Kasumi-1 (cell line): Measurements from ENCODE around the gene CTBP1.
"Not testable (repeated sequence)": the region's sequence is repeated elsewhere in the genome, so short reads cannot be mapped to it uniquely, and the experiment has no call there.

Experiments
- DNase-seq, 2 experiments: peaks; one replicate each; lab custom pipeline; 2025; lab: John Stamatoyannopoulos, UW

Gene CTBP1

GRCh38 chr4:1237981-1238675 lies 10.8 kb downstream of the CTBP1 start:
- DNase-seq = no peak

- DNase-seq = not testable (repeated sequence)
Measured at GRCh38 chr4:1237261-1237660, 11.7 kb downstream of the CTBP1 start.

- not testable (repeated sequence) for DNase-seq
Measured at GRCh38 chr4:1236836-1237235, 12.1 kb downstream of the CTBP1 start.

- DNase-seq = no peak
Measured at GRCh38 chr4:1236103-1236641, 12.8 kb downstream of the CTBP1 start.

GRCh38 chr4:1235381-1236102 lies 13.4 kb downstream of the CTBP1 start:
- no peak for DNase-seq

- DNase-seq = no peak
Measured at GRCh38 chr4:1234811-1235292, 14.1 kb downstream of the CTBP1 start.

- DNase-seq = no peak
Measured at GRCh38 chr4:1234309-1234695, 14.6 kb downstream of the CTBP1 start.

GRCh38 chr4:1233641-1234308 lies 15.2 kb downstream of the CTBP1 start:
- no peak for DNase-seq

GRCh38 chr4:1232661-1233621 lies 16.0 kb downstream of the CTBP1 start:
- no peak for DNase-seq

GRCh38 chr4:1231637-1232360 lies 17.1 kb downstream of the CTBP1 start:
- DNase-seq = no peak

GRCh38 chr4:1230971-1231636 lies 17.8 kb downstream of the CTBP1 start:
- no peak for DNase-seq

- DNase-seq = no peak
Measured at GRCh38 chr4:1230316-1230715, 18.6 kb downstream of the CTBP1 start.

GRCh38 chr4:1229117-1229849 lies 19.6 kb downstream of the CTBP1 start:
- no peak for DNase-seq

GRCh38 chr4:1227816-1228215 lies 21.1 kb downstream of the CTBP1 start:
- DNase-seq = peak; percentile 51 to 55

GRCh38 chr4:1226598-1226997 lies 22.3 kb downstream of the CTBP1 start:
- DNase-seq = no peak

GRCh38 chr4:1226144-1226481 lies 22.8 kb downstream of the CTBP1 start:
- DNase-seq = no peak

GRCh38 chr4:1225272-1226143 lies 23.4 kb downstream of the CTBP1 start:
- DNase-seq = no peak
